ENCODE results near the gene MPPED2.

The MPPED2 gene

DNA sequence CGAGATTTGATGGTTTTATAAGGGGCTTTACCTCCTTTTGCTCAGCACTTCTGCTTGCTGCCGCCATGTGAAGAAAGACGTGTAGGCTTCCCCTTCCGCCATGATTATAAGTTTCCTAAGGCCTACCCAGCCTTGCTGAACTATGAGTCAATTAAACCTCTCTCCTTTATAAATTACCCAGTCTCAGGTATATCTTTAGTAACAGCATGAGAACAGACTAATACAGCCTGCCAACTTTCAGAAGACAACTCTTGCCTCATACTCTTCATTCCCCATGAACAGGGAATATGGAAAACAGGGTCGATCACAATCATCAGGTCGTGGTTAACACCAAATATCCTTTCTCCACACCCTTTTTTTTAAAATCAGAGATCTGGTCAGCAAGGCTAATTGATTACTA is 83.0 kb downstream of the MPPED2 start:
- Histone ChIP-seq H3K27ac (ENCODE audit: insufficient read depth in 1 of 2, low read depth in 1 of 2, low read length in 2 of 2, poor library complexity in 1 of 2, severe bottlenecking in 2 of 2) (no peak overlapping the region), H3K27me3 (replicated peaks in 2 of 5; ENCODE audit: control insufficient read depth in 4 of 5, insufficient read depth in 5 of 5, low read length in 4 of 5) (no peaks in the 10 kb centered on the region), H3K36me3 (ENCODE audit: control insufficient read depth in 4 of 4, insufficient read depth in 4 of 4, low read length in 3 of 4) (peaks cover 0 to 2% (median 0%) of the 10 kb centered on the region in 4 experiments), H3K4me1 (ENCODE audit: control extremely low read depth in 1 of 4, control insufficient read depth in 4 of 4, insufficient read depth in 4 of 4, low read length in 3 of 4) (no peaks in the 10 kb centered on the region), H3K9me3 (ENCODE audit: control extremely low read depth in 1 of 5, control insufficient read depth in 4 of 5, insufficient read depth in 2 of 5, low read depth in 1 of 5, low read length in 4 of 5) (no peaks in the 10 kb centered on the region), H3K4me3 (ENCODE audit: control insufficient read depth in 1 of 7, extremely low read depth in 1 of 7, insufficient read depth in 4 of 7, low read depth in 2 of 7, low read length in 6 of 7) (no peak overlapping the region)
- DNase-seq = no peak
- ChIA-PET POLR2A (no interaction called here), CTCF (no interaction called here)
- 97% methylated on average over 5 of the region's 6 CpGs for WGBS (ENCODE audit: insufficient coverage)

DNA sequence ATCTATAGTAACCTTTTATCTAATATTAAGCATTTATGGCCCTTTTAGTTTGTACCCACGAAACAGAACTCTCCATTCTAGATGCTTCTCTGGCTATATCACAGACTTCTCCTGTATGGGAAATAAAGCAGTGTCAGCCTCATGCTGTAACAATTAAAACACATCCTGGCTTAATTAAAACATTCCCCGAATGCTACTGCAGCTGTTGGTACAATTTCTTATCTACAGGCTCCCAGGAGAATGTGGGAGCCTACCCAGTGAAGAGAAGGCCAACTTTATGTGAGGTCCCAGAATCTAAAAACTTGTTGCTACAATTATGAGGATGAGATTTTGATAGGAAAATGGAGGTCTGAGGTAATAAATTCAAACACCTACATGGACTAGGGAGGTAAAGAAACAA is 83.8 kb downstream of the MPPED2 start:
- CTCF ChIA-PET = no interaction called here

DNA sequence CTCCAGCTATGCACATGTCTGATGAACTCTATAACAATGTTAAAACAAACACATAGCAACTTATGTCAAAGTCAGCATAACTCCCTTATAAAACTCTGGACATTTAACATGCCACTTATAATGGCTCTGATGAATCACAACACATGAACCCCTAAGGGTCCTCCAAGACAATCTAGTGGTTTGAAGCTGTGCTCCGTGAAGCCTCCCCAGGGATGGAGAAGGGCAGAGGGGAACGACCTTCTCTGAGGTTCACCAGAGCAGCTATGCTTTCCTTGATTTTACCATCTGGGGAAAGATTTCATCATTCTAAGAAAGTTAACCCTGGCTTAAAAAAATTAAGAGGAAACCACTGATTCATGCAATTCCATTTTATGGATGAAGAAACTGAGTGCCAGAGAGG is 84.4 kb downstream of the MPPED2 start:
- H3K36me3 ChIP-seq (ENCODE audit: control insufficient read depth in 4 of 4, insufficient read depth in 4 of 4, low read length in 3 of 4) = peaks cover 0 to 2% (median 0%) of the 10 kb centered on the region in 4 experiments
- no peak overlapping the region for H3K27ac ChIP-seq (ENCODE audit: insufficient read depth in 1 of 2, low read depth in 1 of 2, low read length in 2 of 2, poor library complexity in 1 of 2, severe bottlenecking in 2 of 2)
- H3K4me1 ChIP-seq (ENCODE audit: control extremely low read depth in 1 of 4, control insufficient read depth in 4 of 4, insufficient read depth in 4 of 4, low read length in 3 of 4) = no peaks in the 10 kb centered on the region
- H3K9me3 ChIP-seq (ENCODE audit: control extremely low read depth in 1 of 5, control insufficient read depth in 4 of 5, insufficient read depth in 2 of 5, low read depth in 1 of 5, low read length in 4 of 5) = no peaks in the 10 kb centered on the region
- ChIA-PET POLR2A (no interaction called here), CTCF (no interaction called here)
- 90% methylated on average over 2 of the region's 2 CpGs for whole genome bisulfite sequencing (ENCODE audit: insufficient coverage)
- DNase-seq = no peak
- no peaks in the 10 kb centered on the region for H3K27me3 ChIP-seq (replicated peaks in 2 of 5; ENCODE audit: control insufficient read depth in 4 of 5, insufficient read depth in 5 of 5, low read length in 4 of 5)
- no peak overlapping the region for H3K4me3 ChIP-seq (ENCODE audit: control insufficient read depth in 1 of 7, extremely low read depth in 1 of 7, insufficient read depth in 4 of 7, low read depth in 2 of 7, low read length in 6 of 7)

More for the DNA sequence above, 83.8 kb downstream of the MPPED2 start:
- Histone ChIP-seq H3K27me3 (replicated peaks in 2 of 5; ENCODE audit: control insufficient read depth in 4 of 5, insufficient read depth in 5 of 5, low read length in 4 of 5) (no peaks in the 10 kb centered on the region), H3K4me3 (ENCODE audit: control insufficient read depth in 1 of 7, extremely low read depth in 1 of 7, insufficient read depth in 4 of 7, low read depth in 2 of 7, low read length in 6 of 7) (no peak overlapping the region), H3K36me3 (ENCODE audit: control insufficient read depth in 4 of 4, insufficient read depth in 4 of 4, low read length in 3 of 4) (peaks cover 0 to 2% (median 0%) of the 10 kb centered on the region in 4 experiments), H3K9me3 (ENCODE audit: control extremely low read depth in 1 of 5, control insufficient read depth in 4 of 5, insufficient read depth in 2 of 5, low read depth in 1 of 5, low read length in 4 of 5) (no peaks in the 10 kb centered on the region), H3K4me1 (ENCODE audit: control extremely low read depth in 1 of 4, control insufficient read depth in 4 of 4, insufficient read depth in 4 of 4, low read length in 3 of 4) (no peaks in the 10 kb centered on the region), H3K27ac (ENCODE audit: insufficient read depth in 1 of 2, low read depth in 1 of 2, low read length in 2 of 2, poor library complexity in 1 of 2, severe bottlenecking in 2 of 2) (no peak overlapping the region)
- no peak for DNase-seq
- 100% methylated on average over 1 of the region's 2 CpGs for WGBS (ENCODE audit: insufficient coverage)
- POLR2A ChIA-PET = no interaction called here

DNA sequence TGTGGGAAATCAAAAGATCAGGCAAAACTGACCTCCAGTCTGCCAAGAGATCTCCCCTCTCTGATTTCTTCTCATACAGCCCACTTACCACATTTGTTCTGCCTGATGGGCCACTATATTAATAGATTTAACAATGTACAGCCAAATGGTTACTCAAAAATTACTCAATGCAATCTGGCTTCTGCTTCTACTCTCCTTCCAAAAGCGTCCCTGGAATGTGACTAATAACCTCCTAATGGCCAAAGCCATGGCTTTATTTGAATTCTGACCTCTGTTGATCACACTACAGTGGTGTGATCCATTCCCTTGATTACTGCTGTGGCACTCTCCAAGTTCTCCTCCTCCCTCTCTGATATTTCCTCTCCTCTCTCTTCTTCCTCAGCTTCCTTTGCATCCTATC is 86.2 kb downstream of the MPPED2 start:
- ChIA-PET POLR2A (no interaction called here), CTCF (no interaction called here)
- Histone ChIP-seq H3K27me3 (replicated peaks in 2 of 5; ENCODE audit: control insufficient read depth in 4 of 5, insufficient read depth in 5 of 5, low read length in 4 of 5) (no peaks in the 10 kb centered on the region), H3K9me3 (ENCODE audit: control extremely low read depth in 1 of 5, control insufficient read depth in 4 of 5, insufficient read depth in 2 of 5, low read depth in 1 of 5, low read length in 4 of 5) (no peaks in the 10 kb centered on the region), H3K27ac (ENCODE audit: insufficient read depth in 1 of 2, low read depth in 1 of 2, low read length in 2 of 2, poor library complexity in 1 of 2, severe bottlenecking in 2 of 2) (no peak overlapping the region), H3K4me3 (ENCODE audit: control insufficient read depth in 1 of 7, extremely low read depth in 1 of 7, insufficient read depth in 4 of 7, low read depth in 2 of 7, low read length in 6 of 7) (no peak overlapping the region), H3K36me3 (ENCODE audit: control insufficient read depth in 4 of 4, insufficient read depth in 4 of 4, low read length in 3 of 4) (peaks cover 0 to 2% (median 0%) of the 10 kb centered on the region in 4 experiments), H3K4me1 (ENCODE audit: control extremely low read depth in 1 of 4, control insufficient read depth in 4 of 4, insufficient read depth in 4 of 4, low read length in 3 of 4) (no peaks in the 10 kb centered on the region)
- 100% methylated on average over 1 of the region's 1 CpG for WGBS (ENCODE audit: insufficient coverage)
- DNase-seq = no peak

DNA sequence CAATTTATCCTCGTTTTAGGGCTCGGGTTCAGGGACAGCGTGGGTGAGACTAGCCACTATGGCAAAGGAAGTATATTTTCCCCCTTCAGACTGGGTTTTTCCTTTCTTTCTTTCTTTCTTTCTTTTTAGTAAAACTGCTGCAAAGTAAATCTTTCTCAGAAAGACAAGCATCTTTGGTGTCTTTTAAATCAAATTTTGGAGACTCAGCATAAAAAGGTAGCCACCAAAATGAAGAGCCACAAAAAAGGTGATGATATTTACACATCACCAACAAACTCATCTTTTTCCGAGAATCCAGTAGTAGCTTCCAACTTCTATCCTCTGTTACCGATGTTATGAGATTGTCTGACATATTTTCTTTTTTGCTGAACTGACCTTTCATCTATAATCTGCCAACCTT is 88.6 kb downstream of the MPPED2 start:
- POLR2A ChIA-PET = no interaction called here
- H3K9me3 ChIP-seq (ENCODE audit: control extremely low read depth in 1 of 5, control insufficient read depth in 4 of 5, insufficient read depth in 2 of 5, low read depth in 1 of 5, low read length in 4 of 5) = no peaks in the 10 kb centered on the region
- DNase-seq = no peak
- H3K4me3 ChIP-seq (ENCODE audit: control insufficient read depth in 1 of 7, extremely low read depth in 1 of 7, insufficient read depth in 4 of 7, low read depth in 2 of 7, low read length in 6 of 7) = no peak overlapping the region
- no peak overlapping the region for H3K27ac ChIP-seq (ENCODE audit: insufficient read depth in 1 of 2, low read depth in 1 of 2, low read length in 2 of 2, poor library complexity in 1 of 2, severe bottlenecking in 2 of 2)
- 85% methylated on average over 3 of the region's 5 CpGs for WGBS (ENCODE audit: insufficient coverage)
- H3K4me1 ChIP-seq (ENCODE audit: control extremely low read depth in 1 of 4, control insufficient read depth in 4 of 4, insufficient read depth in 4 of 4, low read length in 3 of 4) = no peaks in the 10 kb centered on the region
- no peaks in the 10 kb centered on the region for H3K36me3 ChIP-seq (ENCODE audit: control insufficient read depth in 4 of 4, insufficient read depth in 4 of 4, low read length in 3 of 4)
- no peaks in the 10 kb centered on the region for H3K27me3 ChIP-seq (replicated peaks in 2 of 5; ENCODE audit: control insufficient read depth in 4 of 5, insufficient read depth in 5 of 5, low read length in 4 of 5)
- CTCF ChIA-PET = interaction anchor here (0.6 kb wide), 1 partner anchor 1083 kb away, joined by 3 read pairs; no protein-coding TSS in a partner anchor

DNA sequence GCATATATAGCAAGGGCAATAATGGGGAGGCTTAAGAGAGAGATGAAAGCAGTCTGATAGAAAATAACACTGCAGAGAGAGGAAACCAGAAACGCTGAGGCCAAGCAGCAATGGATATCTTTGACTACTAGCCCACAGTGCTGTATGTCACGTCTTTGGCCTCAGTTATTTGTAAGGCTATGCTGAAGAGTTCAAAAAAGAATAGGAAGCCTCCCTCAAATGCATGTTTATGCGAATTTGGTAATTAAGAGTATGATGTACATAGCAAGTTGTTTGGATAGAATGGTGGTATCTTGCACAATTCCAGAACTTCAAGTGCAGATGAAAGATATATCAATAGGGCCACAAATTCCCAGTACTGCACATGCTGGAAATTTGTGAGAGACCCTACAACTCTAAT is 89.2 kb downstream of the MPPED2 start:
- Histone ChIP-seq H3K4me1 (ENCODE audit: control extremely low read depth in 1 of 4, control insufficient read depth in 4 of 4, insufficient read depth in 4 of 4, low read length in 3 of 4) (no peaks in the 10 kb centered on the region), H3K9me3 (ENCODE audit: control extremely low read depth in 1 of 5, control insufficient read depth in 4 of 5, insufficient read depth in 2 of 5, low read depth in 1 of 5, low read length in 4 of 5) (no peaks in the 10 kb centered on the region), H3K27ac (ENCODE audit: insufficient read depth in 1 of 2, low read depth in 1 of 2, low read length in 2 of 2, poor library complexity in 1 of 2, severe bottlenecking in 2 of 2) (no peak overlapping the region), H3K4me3 (ENCODE audit: control insufficient read depth in 1 of 7, extremely low read depth in 1 of 7, insufficient read depth in 4 of 7, low read depth in 2 of 7, low read length in 6 of 7) (no peak overlapping the region), H3K27me3 (replicated peaks in 2 of 5; ENCODE audit: control insufficient read depth in 4 of 5, insufficient read depth in 5 of 5, low read length in 4 of 5) (no peaks in the 10 kb centered on the region), H3K36me3 (ENCODE audit: control insufficient read depth in 4 of 4, insufficient read depth in 4 of 4, low read length in 3 of 4) (no peaks in the 10 kb centered on the region)
- CTCF ChIA-PET = no interaction called here
- POLR2A ChIA-PET = no interaction called here
- DNase-seq = no peak
- WGBS (ENCODE audit: insufficient coverage) = 100% methylated on average over 2 of the region's 3 CpGs

DNA sequence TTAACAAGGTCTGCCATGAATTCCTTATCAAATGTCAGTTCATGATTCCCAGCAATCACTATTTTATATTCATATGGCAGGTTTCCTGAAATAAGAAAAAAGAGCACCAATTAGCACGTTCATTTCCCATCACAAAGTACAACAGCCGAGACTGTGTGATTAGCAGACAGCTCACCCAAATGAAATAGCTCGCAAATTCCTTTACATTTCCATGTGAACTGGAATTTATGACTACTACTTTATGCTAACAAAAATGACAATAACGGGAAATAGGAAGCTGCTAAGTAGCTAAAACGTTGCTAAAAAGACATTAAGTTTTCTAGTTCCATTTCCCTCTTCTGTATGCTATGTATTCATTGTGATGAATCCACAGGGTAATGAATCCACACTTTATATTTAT is 90.7 kb downstream of the MPPED2 start:
- no peak for DNase-seq
- H3K9me3 ChIP-seq (ENCODE audit: control extremely low read depth in 1 of 5, control insufficient read depth in 4 of 5, insufficient read depth in 2 of 5, low read depth in 1 of 5, low read length in 4 of 5) = no peaks in the 10 kb centered on the region
- POLR2A ChIA-PET = no interaction called here

More for the DNA sequence above, 90.7 kb downstream of the MPPED2 start:
- Histone ChIP-seq H3K27me3 (replicated peaks in 2 of 5; ENCODE audit: control insufficient read depth in 4 of 5, insufficient read depth in 5 of 5, low read length in 4 of 5) (no peaks in the 10 kb centered on the region), H3K4me3 (ENCODE audit: control insufficient read depth in 1 of 7, extremely low read depth in 1 of 7, insufficient read depth in 4 of 7, low read depth in 2 of 7, low read length in 6 of 7) (no peak overlapping the region), H3K4me1 (ENCODE audit: control extremely low read depth in 1 of 4, control insufficient read depth in 4 of 4, insufficient read depth in 4 of 4, low read length in 3 of 4) (peaks cover 0 to 6% (median 0%) of the 10 kb centered on the region in 4 experiments), H3K36me3 (ENCODE audit: control insufficient read depth in 4 of 4, insufficient read depth in 4 of 4, low read length in 3 of 4) (no peaks in the 10 kb centered on the region), H3K27ac (ENCODE audit: insufficient read depth in 1 of 2, low read depth in 1 of 2, low read length in 2 of 2, poor library complexity in 1 of 2, severe bottlenecking in 2 of 2) (no peak overlapping the region)
- no CpG with 5 or more reads among the region's 5 CpGs for WGBS (ENCODE audit: insufficient coverage)
- CTCF ChIA-PET = no interaction called here
